ENCODE data around the gene GHR.

GRCh38 chr5:42666869-42667268 lies 243.6 kb downstream of the GHR start:
- TF ChIP-seq, protein P1, sequence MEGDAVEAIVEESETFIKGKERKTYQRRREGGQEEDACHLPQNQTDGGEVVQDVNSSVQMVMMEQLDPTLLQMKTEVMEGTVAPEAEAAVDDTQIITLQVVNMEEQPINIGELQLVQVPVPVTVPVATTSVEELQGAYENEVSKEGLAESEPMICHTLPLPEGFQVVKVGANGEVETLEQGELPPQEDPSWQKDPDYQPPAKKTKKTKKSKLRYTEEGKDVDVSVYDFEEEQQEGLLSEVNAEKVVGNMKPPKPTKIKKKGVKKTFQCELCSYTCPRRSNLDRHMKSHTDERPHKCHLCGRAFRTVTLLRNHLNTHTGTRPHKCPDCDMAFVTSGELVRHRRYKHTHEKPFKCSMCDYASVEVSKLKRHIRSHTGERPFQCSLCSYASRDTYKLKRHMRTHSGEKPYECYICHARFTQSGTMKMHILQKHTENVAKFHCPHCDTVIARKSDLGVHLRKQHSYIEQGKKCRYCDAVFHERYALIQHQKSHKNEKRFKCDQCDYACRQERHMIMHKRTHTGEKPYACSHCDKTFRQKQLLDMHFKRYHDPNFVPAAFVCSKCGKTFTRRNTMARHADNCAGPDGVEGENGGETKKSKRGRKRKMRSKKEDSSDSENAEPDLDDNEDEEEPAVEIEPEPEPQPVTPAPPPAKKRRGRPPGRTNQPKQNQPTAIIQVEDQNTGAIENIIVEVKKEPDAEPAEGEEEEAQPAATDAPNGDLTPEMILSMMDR (IDR thresholded peaks at IDR 0.05): no peak
- no peak for TF ChIP-seq POLR2A (IDR thresholded peaks at IDR 0.05)
